Tibial nerve (tissue), 4 donors: ENCODE results near the gene PLEKHJ1. TPM values are rescaled to one million over a fixed set of nuclear protein-coding genes. Genes with fewer than 3 reads are reported as not detected.
A peak's percentile ranks its signal among the peaks of the same experiment; 100 is the strongest.

Experiments used
- DNase-seq, 2 donors: peaks; one replicate each; pipeline ENCODE4 v3.0.0-alpha.2; 2019; ENCODE audit warnings: low spot score in 2 of 2
- H3K27ac ChIP-seq, 4 donors: fragments of 200-600 bp; sonication (generic) in 3 of 4; one replicate each; pipeline ENCODE4 v1.5.1; 2017 to 2019; ENCODE audit warnings: mild to moderate bottlenecking in 1 of 4
- H3K27me3 ChIP-seq, 2 donors: fragments of 200-600 bp; sonication (generic) in 1 of 2; one replicate each; pipeline versions ENCODE4 v1.5.1 to v1.6.0; 2017 to 2019
- H3K36me3 ChIP-seq, 3 donors: fragments of 200-600 bp; sonication (generic); one replicate each; pipeline ENCODE4 v1.5.1; 2018 to 2019
- H3K4me1 ChIP-seq, 4 donors: fragments of 200-600 bp; sonication (generic) in 3 of 4; one replicate each; pipeline ENCODE4 v1.5.1; 2017 to 2019
- H3K4me3 ChIP-seq, 4 donors: fragments of 200-600 bp; sonication (generic) in 3 of 4; one replicate each; pipeline ENCODE4 v1.5.1; 2017 to 2019; ENCODE audit warnings: mild to moderate bottlenecking in 1 of 4, moderate library complexity in 1 of 4
- H3K9me3 ChIP-seq, 4 donors: fragments of 200-600 bp; sonication (generic) in 3 of 4; one replicate each; pipeline ENCODE4 v1.5.1; 2017 to 2019
- EP300 ChIP-seq, 2 donors: sonication (generic); formaldehyde crosslinking; IDR thresholded peaks; one replicate each; pipeline ENCODE4 v1.6.1; 2017; ENCODE audit warnings: antibody characterized with exemption in 2 of 2, mild to moderate bottlenecking in 1 of 2
- POLR2A ChIP-seq, 2 donors: fragments of 450-650 bp; IDR thresholded peaks; one replicate each; pipeline ENCODE4 v1.6.1; 2017; ENCODE audit warnings: antibody characterized with exemption in 2 of 2, mild to moderate bottlenecking in 2 of 2, moderate library complexity in 2 of 2
- WGBS, 2 donors: methylation state at CpG; one replicate each; pipeline ENCODE4 v1.1.5; 2018; 5-methylcytosine and 5-hydroxymethylcytosine counted together
- total RNA-seq, 4 donors: library from RNA; depleted of rRNA; stranded (reverse); fragments of >200 nt; gene quantifications; one replicate each; pipeline ENCODE4 v1.1.0, GENCODE V29; 2016
- TF ChIP-seq, protein P1 (sequence below), 5 experiments: fragments of 200-600 bp in 3 of 5; fragments of 450-650 bp in 2 of 5; sonication (generic) in 3 of 5; IDR thresholded peaks; one replicate each; pipeline ENCODE4 v1.5.1; 2016 to 2019; ENCODE audit warnings: antibody characterized with exemption in 5 of 5, mild to moderate bottlenecking in 3 of 5, moderate library complexity in 2 of 5

Gene PLEKHJ1
- total RNA-seq, 4 donors from 2014 or later = 37.3 to 67.5 (median 51.2) TPM

DNA sequence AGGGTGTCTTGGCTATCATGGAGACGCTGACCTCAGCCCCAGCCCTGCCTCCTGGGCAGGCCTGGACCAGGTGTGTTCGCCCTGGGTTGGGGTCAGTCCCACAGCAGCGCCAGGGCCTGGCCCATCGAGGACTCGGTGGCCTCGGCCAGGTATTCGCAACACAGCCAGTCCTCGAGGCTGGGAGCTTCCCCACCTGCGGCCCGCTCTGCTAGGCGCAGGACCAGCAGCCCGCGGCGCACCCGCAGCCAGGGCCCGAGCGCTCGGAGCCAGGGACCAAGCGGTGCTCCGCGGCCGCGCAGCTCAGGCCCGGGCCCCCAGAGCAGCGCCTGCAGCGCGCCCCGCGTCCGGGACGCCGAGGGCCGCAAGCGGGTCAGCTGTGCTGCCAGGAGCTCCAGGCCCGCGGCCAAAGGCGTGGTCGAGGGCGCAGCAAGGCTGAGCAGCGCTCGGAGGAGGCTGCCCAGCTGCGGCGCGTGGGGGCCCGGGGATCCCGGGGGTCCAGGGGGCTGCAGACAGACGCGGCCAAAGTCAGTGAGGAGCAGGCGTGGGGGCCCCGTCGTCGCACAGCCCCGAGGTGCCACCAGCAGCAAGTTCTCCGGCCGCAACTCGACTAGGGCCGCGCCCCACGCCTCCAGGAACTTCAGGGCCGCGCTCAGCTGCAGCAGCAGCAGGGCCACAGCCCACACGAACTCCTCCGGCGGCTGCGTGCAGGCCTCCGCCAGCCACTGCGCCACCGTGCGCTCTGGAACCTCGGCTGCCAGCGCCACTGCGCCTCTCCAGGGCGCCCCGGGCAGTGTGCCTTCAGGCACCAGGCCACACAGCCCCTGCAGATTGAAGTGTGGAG lies 39.7 kb upstream of the PLEKHJ1 start:
- Histone ChIP-seq H3K4me1 (peaks cover 0 to 70% (median 42%) of the 10 kb centered on the region in 4 donors), H3K36me3 (peaks cover 0 to 34% (median 16%) of the 10 kb centered on the region in 3 donors), H3K27me3 (no peaks in the 10 kb centered on the region), H3K9me3 (no peaks in the 10 kb centered on the region), H3K27ac (peak overlapping the region in 3 of 4 donors; percentile 17 to 55 (median 26)), H3K4me3 (peak overlapping the region in 1 of 4 donors; percentile 5)
- DNase-seq = no peak
- TF ChIP-seq, protein P1, sequence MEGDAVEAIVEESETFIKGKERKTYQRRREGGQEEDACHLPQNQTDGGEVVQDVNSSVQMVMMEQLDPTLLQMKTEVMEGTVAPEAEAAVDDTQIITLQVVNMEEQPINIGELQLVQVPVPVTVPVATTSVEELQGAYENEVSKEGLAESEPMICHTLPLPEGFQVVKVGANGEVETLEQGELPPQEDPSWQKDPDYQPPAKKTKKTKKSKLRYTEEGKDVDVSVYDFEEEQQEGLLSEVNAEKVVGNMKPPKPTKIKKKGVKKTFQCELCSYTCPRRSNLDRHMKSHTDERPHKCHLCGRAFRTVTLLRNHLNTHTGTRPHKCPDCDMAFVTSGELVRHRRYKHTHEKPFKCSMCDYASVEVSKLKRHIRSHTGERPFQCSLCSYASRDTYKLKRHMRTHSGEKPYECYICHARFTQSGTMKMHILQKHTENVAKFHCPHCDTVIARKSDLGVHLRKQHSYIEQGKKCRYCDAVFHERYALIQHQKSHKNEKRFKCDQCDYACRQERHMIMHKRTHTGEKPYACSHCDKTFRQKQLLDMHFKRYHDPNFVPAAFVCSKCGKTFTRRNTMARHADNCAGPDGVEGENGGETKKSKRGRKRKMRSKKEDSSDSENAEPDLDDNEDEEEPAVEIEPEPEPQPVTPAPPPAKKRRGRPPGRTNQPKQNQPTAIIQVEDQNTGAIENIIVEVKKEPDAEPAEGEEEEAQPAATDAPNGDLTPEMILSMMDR (IDR thresholded peaks at IDR 0.05) = no peak
- no peak for TF ChIP-seq EP300 (IDR thresholded peaks at IDR 0.05)
- no peak for TF ChIP-seq POLR2A (IDR thresholded peaks at IDR 0.05)
- 20 to 58% methylated on average over 8 to 18 of the region's 74 CpGs for WGBS, 2 donors

DNA sequence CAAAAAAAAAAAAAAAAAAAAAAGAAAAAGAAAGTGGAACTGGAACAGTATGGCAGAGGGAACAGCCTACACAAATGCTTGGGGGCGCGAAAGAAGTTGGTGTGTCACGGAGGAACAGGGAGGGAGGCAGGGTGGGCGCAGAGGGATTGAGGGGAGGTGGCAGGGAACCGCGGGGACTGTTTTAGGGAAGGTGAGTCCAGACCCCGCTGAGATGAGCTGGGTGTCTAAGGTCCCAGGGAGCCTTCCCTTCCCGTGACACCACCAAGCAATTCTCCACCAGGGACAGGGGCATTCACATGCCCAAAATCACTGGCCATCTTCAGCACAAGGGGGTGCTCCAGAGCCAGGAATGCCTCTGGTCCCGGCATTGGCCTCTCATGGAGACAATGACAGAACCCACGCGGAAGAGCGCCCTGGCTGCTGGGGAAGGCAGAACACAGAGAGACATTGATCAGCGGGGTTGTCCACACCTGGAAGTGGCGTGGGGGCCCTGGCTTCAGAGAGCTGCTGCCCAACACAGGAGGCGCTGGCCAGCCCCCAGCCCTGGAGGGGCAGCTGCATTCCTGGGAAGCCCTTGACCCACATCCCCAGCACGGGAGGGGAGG lies 38.9 kb upstream of the PLEKHJ1 start:
- Histone ChIP-seq H3K4me3 (no peak overlapping the region), H3K27ac (peak overlapping the region in 3 of 4 donors; percentile 17 to 55 (median 26)), H3K4me1 (peaks cover 0 to 64% (median 42%) of the 10 kb centered on the region in 4 donors), H3K36me3 (peaks cover 0 to 34% (median 16%) of the 10 kb centered on the region in 3 donors), H3K9me3 (no peaks in the 10 kb centered on the region), H3K27me3 (no peaks in the 10 kb centered on the region)
- WGBS, 2 donors = 46 to 48% methylated on average over 16 of the region's 16 CpGs
- peak in 1 of 2 donors; percentile 61 for DNase-seq
- TF ChIP-seq POLR2A (IDR thresholded peaks at IDR 0.05) (no peak), EP300 (IDR thresholded peaks at IDR 0.05) (peak in 1 of 2 donors; percentile 8)
- TF ChIP-seq, protein P1 (IDR thresholded peaks at IDR 0.05) = peak; percentile 40 to 75 (median 59)

DNA sequence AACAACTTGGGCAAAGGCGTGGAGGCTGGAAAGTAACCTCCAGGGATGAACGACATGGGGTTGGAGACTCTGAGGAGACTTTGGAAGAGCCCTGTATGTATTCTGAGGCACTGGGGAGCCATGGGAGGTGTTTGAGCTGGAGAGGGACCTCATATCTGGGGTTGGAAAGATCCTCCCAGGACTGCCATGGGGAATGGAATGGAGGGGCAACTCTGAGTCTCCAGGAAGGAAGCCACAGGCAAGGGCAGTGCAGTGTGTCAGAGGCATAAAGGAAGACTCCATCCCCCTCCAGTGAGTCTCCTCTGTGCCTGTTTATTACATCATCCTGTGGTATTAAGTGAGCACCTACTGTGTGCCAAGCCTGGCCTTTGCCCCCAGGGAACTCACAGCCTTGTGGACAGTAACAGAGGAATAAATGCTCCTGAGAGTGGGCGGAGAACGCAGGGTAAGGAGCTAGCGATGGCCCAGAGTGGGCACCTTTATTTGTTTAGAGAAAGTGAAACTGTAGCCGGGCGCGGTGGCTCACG lies 38.1 kb upstream of the PLEKHJ1 start:
- no peaks in the 10 kb centered on the region for H3K9me3 ChIP-seq
- H3K4me3 ChIP-seq = no peak overlapping the region
- DNase-seq = no peak
- peaks cover 0 to 34% (median 16%) of the 10 kb centered on the region in 3 donors for H3K36me3 ChIP-seq
- TF ChIP-seq EP300 (IDR thresholded peaks at IDR 0.05) (no peak), POLR2A (IDR thresholded peaks at IDR 0.05) (no peak)
- TF ChIP-seq, protein P1 (IDR thresholded peaks at IDR 0.05) = no peak
- H3K27ac ChIP-seq = peak overlapping the region in 3 of 4 donors; percentile 99 to 100 (median 100)
- H3K27me3 ChIP-seq = no peaks in the 10 kb centered on the region
- WGBS, 2 donors = 86 to 90% methylated on average over 9 of the region's 9 CpGs
- H3K4me1 ChIP-seq = peaks cover 0 to 64% (median 42%) of the 10 kb centered on the region in 4 donors

DNA sequence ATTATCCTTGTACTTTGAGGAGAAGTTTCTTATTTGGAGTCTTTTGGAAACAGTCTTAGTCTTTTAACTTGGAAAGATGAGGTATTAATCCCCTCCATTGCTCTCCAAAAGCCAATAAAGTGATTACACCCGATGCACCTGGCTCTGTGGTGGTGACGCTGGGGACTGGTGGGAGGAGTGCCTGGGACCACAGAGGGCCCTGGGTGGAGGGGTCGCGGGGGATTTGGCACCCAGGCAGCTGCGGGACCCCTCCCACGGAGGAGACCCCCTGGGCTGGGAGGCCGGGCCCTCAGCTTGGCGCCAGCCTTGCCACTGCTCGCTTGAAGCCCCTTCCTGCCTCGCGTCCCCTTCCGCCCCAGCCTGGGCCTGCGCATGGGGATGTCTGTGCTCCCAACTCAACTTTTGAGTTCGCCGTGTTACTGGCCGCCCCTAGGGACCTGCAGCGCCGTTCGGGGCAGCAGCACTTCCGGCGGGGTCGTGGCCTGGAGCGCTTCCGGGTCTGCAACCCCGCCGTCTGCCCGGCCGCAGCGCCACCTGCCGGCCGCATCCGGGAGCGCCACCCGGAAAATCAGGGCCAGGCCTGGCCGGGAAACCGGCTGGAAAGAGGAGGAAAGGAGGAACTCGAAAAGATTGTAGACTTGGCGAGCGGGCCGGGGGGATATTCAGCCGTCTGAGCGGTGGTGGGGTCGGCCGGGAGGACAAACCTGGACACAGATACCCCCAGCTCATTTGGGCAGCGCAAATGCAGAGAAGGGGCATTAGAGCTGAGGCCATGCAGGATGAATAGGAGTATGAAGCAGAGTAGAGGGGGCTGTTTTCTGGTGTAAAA lies 37.4 kb upstream of the PLEKHJ1 start:
- Histone ChIP-seq H3K27me3 (no peaks in the 10 kb centered on the region), H3K9me3 (no peaks in the 10 kb centered on the region), H3K4me1 (peaks cover 0 to 64% (median 42%) of the 10 kb centered on the region in 4 donors), H3K27ac (peak overlapping the region; percentile 23 to 100 (median 100)), H3K4me3 (peak overlapping the region; percentile 12 to 37 (median 28)), H3K36me3 (peaks cover 0 to 34% (median 16%) of the 10 kb centered on the region in 3 donors)
- TF ChIP-seq EP300 (IDR thresholded peaks at IDR 0.05) (peak in 1 of 2 donors; percentile 77), POLR2A (IDR thresholded peaks at IDR 0.05) (no peak)
- TF ChIP-seq, protein P1 (IDR thresholded peaks at IDR 0.05) = peak; percentile 93 to 99 (median 98)
- WGBS, 2 donors = 10 to 11% methylated on average over 34 to 36 of the region's 45 CpGs
- DNase-seq = peak; percentile 45 to 67
